Measurements from ENCODE around the gene MEN1. TPM values are rescaled to one million over a fixed set of nuclear protein-coding genes. Genes with fewer than 3 reads are reported as not detected.
A peak's percentile ranks its signal among the peaks of the same experiment; 100 is the strongest.

Gene MEN1
- total RNA-seq, 1 experiment from 2014 or later, result 29.2 TPM

DNA sequence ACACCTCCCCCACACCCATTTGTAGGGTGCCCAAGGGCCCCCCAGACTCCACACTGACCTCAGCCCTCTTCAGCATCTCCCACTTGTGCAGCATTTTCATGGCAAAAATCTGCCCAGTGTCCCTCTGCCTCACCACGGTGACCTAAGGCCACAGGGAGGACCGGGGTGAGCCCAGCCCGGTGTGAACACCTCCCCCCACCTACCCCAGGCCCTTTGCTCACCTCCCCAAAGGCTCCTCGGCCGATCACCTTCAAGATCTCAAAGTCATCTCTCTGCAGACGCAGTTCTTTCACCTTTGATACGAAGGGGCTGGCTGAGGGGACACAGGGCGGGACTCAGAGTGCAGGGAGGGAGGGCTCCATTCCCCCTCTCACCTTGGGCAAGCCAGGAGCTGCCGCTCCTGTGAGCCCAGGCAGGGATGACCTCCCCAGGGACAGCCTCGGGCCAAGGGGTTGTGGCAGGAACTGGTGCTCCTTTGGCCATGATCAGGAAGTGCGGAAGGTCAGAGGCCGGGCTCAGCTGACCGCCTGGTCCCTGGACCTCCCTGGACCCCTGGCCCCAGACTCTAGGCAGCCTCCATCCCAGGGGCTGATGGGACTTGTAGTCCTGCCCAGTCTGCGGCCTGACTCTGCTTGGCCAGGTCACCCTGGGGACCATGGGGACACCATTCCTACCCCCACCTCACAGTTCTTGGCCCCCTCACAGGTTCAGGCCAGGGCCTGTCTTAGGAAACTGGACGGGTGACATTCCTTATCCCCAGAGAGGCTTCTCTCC, 31.4 kb upstream of the MEN1 start:
- no peak for TF ChIP-seq CTCF (IDR thresholded peaks at IDR 0.05; ENCODE audit: unreplicated experiment)
- ChIA-PET POLR2A (interaction anchor here (0.6 to 2.1 kb wide), 5 partner anchors 31 to 773 kb away, joined by 3 to 18 read pairs (median 4); partner anchors contain the start of genes MAP4K2, MEN1 and PCNX3), CTCF (interaction anchor here (0.6 to 15.7 kb wide), 3 partner anchors 40 to 57 kb away, joined by 3 to 286 read pairs (median 4); partner anchors contain the start of gene EHD1)
- Mint-ChIP-seq H3K36me3 (ENCODE audit: insufficient read depth, unreplicated experiment) (peaks cover 24% of the 10 kb centered on the region), H3K4me1 (ENCODE audit: insufficient read depth, unreplicated experiment) (peaks cover 21% of the 10 kb centered on the region), H3K4me3 (ENCODE audit: unreplicated experiment) (no peak overlapping the region), H3K27me3 (ENCODE audit: insufficient read depth, unreplicated experiment) (no peaks in the 10 kb centered on the region), H3K27ac (ENCODE audit: low read depth, unreplicated experiment) (peak overlapping the region; percentile 29), H3K9me3 (ENCODE audit: unreplicated experiment) (no peaks in the 10 kb centered on the region)
- intact Hi-C loops (cut with micrococcal nuclease), result loop anchor here (2.0 kb wide), 1 partner anchor 31 kb away; the partner anchor contains the start of gene MEN1
- BruUV-seq (replicated peaks), result no TSS peak
- DNase-seq (ENCODE audit: unreplicated experiment), result no peak

DNA sequence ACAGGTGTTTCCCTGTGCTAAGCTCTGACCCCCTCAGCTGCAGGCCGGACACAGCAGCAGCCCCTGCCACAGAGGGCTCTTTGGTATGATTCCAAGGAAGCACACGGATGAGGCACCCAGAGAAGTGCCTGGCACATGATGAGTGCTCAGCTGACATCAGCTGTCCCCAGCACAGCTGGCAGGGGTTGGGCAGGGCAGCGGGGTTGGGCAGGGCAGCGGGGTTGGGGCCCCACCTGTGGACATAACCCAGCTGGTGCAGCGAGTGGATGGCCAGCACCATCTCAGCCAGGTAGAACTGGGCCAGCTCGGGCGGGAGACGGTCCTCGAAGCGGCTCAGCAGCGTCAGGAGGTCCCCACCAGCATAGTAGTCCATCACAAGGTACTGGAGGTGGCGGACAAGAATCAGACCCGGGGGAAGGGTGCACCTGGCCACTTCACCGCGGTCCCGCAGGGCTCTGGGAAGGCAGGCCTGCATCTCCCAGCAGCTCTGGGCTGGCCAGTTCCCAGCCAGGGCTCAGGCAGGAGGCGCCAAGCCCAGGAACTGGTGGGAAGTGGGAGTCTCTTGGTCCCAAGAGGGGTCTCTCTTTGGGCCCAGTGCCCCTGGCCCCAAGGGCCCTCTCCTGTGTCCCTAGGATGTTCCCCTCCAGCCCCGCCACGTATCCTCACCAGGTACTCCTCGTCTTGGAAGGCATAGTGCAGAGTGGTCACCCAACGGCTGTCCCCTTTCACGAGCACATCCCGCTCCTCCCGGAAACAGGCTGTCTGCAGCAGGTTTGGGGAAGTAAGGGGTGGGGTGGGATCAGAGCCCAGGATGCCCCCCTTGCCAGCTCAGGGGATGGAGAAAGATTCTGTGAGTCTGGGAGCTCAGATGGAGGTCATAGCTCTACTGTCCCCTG, 29.8 kb upstream of the MEN1 start:
- no TSS peak for BruUV-seq (replicated peaks)
- intact Hi-C loops (cut with micrococcal nuclease), result no loop called here
- Mint-ChIP-seq H3K27ac (ENCODE audit: low read depth, unreplicated experiment) (no peak overlapping the region), H3K4me3 (ENCODE audit: unreplicated experiment) (no peak overlapping the region), H3K9me3 (ENCODE audit: unreplicated experiment) (no peaks in the 10 kb centered on the region), H3K4me1 (ENCODE audit: insufficient read depth, unreplicated experiment) (peaks cover 26% of the 10 kb centered on the region), H3K36me3 (ENCODE audit: insufficient read depth, unreplicated experiment) (peaks cover 27% of the 10 kb centered on the region), H3K27me3 (ENCODE audit: insufficient read depth, unreplicated experiment) (no peaks in the 10 kb centered on the region)
- POLR2A ChIA-PET, result no interaction called here
- DNase-seq (ENCODE audit: unreplicated experiment), result no peak
- no peak for TF ChIP-seq CTCF (IDR thresholded peaks at IDR 0.05; ENCODE audit: unreplicated experiment)
- CTCF ChIA-PET, result interaction anchor here (0.6 to 0.9 kb wide), 2 partner anchors 46 to 48 kb away, joined by 3 to 4 read pairs; no protein-coding TSS in a partner anchor

DNA sequence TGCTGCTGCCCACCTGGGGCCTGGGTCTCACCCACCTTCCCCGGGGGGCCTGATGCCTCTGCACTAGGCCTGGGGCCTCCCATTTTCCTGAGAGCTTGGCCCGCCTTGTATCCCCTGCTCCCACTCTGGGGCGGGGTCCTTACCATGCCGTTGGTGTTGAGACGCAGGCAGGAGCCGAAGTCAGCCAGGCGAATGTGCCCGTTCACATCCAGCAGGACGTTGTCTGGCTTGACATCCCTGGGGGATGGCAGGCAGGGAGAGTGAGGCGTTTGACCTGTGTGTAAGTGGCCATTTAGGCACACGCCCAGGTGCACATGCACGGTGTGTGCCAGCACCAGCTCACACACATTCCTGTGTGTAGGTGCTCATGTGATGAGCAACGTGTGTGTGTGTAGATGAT, 29.0 kb upstream of the MEN1 start:
- Mint-ChIP-seq H3K36me3 (ENCODE audit: insufficient read depth, unreplicated experiment) (peaks cover 31% of the 10 kb centered on the region), H3K9me3 (ENCODE audit: unreplicated experiment) (no peaks in the 10 kb centered on the region), H3K4me3 (ENCODE audit: unreplicated experiment) (no peak overlapping the region), H3K4me1 (ENCODE audit: insufficient read depth, unreplicated experiment) (peaks cover 25% of the 10 kb centered on the region), H3K27me3 (ENCODE audit: insufficient read depth, unreplicated experiment) (no peaks in the 10 kb centered on the region), H3K27ac (ENCODE audit: low read depth, unreplicated experiment) (no peak overlapping the region)
- CTCF ChIA-PET, result interaction anchor here (0.6 to 0.9 kb wide), 2 partner anchors 46 to 49 kb away, joined by 3 to 4 read pairs; no protein-coding TSS in a partner anchor
- DNase-seq (ENCODE audit: unreplicated experiment), result no peak
- intact Hi-C loops (cut with micrococcal nuclease), result no loop called here
- POLR2A ChIA-PET, result no interaction called here
- no TSS peak for BruUV-seq (replicated peaks)
- no peak for TF ChIP-seq CTCF (IDR thresholded peaks at IDR 0.05; ENCODE audit: unreplicated experiment)
